Lung (tissue), 12 donors: ENCODE measurements around the gene IPO5. TPM values are rescaled to one million over a fixed set of nuclear protein-coding genes. Genes with fewer than 3 reads are reported as not detected.
"Not testable (repeated sequence)": the region's sequence is repeated elsewhere in the genome, so short reads cannot be mapped to it uniquely, and the experiment has no call there.

Experiments
- ATAC-seq: fragments of 200-7000 bp; cut with Tn5 transposase; one replicate; pipeline ENCODE4 v1.9.1; 2020; ENCODE audit warnings: moderate number of reproducible peaks; ENCODE audit not compliant: insufficient read depth, low FRiP score
- DNase-seq, 3 donors: peaks; one replicate each; pipeline ENCODE4 v3.0.0-alpha.2; 2013 to 2017
- H3K27ac ChIP-seq, 2 donors: one replicate each; pipeline ENCODE4 v1.5.1; 2013; ENCODE audit warnings: mild to moderate bottlenecking in 2 of 2, moderate library complexity in 2 of 2, control low read depth in 1 of 2, inconsistent platforms in 1 of 2, low read depth in 1 of 2, low read length in 1 of 2
- H3K27me3 ChIP-seq, 3 donors: one replicate each; pipeline ENCODE4 v1.5.1; 2013; ENCODE audit warnings: low read length in 2 of 3; ENCODE audit not compliant: control insufficient read depth in 3 of 3, insufficient read depth in 3 of 3
- H3K36me3 ChIP-seq, 4 donors: one replicate each; pipeline ENCODE4 v1.5.1; 2013; ENCODE audit warnings: low read length in 4 of 4, mild to moderate bottlenecking in 1 of 4, moderate library complexity in 1 of 4; ENCODE audit not compliant: control insufficient read depth in 4 of 4, insufficient read depth in 4 of 4
- H3K4me1 ChIP-seq, 5 donors: one replicate each; pipeline ENCODE4 v1.5.1; 2013; ENCODE audit warnings: low read length in 5 of 5, mild to moderate bottlenecking in 2 of 5, moderate library complexity in 1 of 5; ENCODE audit not compliant: control insufficient read depth in 5 of 5, insufficient read depth in 5 of 5
- H3K4me3 ChIP-seq: one replicate; pipeline ENCODE4 v1.5.1; 2013; ENCODE audit warnings: mild to moderate bottlenecking, control low read depth, moderate library complexity
- H3K9ac ChIP-seq, 2 donors: one replicate each; pipeline ENCODE4 v1.5.1; 2013; ENCODE audit warnings: low read length in 2 of 2, control low read depth in 1 of 2; ENCODE audit not compliant: insufficient read depth in 1 of 2
- H3K9me3 ChIP-seq, 4 donors: one replicate each; pipeline ENCODE4 v1.5.1; 2013; ENCODE audit warnings: low read length in 3 of 4, mild to moderate bottlenecking in 1 of 4, moderate library complexity in 1 of 4; ENCODE audit not compliant: control insufficient read depth in 4 of 4, insufficient read depth in 3 of 4
- WGBS, 2 donors: extraction: QIAGEN DNeasy Blood & Tissue Kit; methylation state at CpG; one replicate each; pipeline ENCODE4 v1.1.7; 2013; 5-methylcytosine and 5-hydroxymethylcytosine counted together
- polyA plus RNA-seq, 2 donors: library from polyadenylated mRNA; stranded (reverse); fragments of 200-250 nt; gene quantifications; one replicate each; pipeline ENCODE4 v1.2.1, GENCODE V29; 2013
- total RNA-seq, 2 donors: library from RNA; depleted of rRNA in 1 of 2; stranded (reverse); fragments of >200 nt in 1 of 2; gene quantifications; one replicate each; pipeline ENCODE4 v1.2.1, GENCODE V29; 2014 to 2021
- TF ChIP-seq, protein P1 (sequence below): IDR thresholded peaks from 2 replicates; pipeline ENCODE4 v1.5.1; 2012; ENCODE audit warnings: mild to moderate bottlenecking; ENCODE audit errors: control extremely low read depth, extremely low read depth
- donor health status: control.
- donor health status: control.
- donor health status: Bipolar disorder and iron deficiency.
- donor health status: healthy.
- donor health status: DM: yes; HTN: yes; CAD: no.

IPO5 gene
- total and polyA plus RNA-seq, 4 donors: 26.7 to 137 (median 61.7) TPM

DNA sequence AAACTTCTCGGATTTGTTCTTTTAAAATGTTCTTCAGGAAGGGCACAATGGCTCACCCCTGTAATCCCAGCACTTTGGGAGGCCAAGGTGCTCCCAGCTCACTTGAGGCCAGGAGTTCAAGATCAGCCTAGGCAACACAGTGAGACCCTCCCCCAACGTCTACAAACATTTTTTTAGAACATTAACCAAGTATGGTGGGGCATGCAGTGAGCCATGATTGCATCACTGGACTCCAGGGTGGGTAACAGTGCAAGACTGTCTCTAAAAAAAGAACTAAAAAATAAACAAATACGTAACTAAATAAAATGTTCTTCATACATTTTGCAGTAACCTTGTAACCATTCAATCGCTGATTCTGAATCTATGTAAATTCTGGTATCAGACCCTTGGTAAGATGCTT is 2.1 kb upstream of the IPO5 start:
- no peaks in the 10 kb centered on the region for H3K9me3 ChIP-seq
- WGBS, 2 donors: 84 to 89% methylated on average over 4 of the region's 4 CpGs
- no peak overlapping the region for H3K9ac ChIP-seq
- no peaks in the 10 kb centered on the region for H3K36me3 ChIP-seq
- H3K4me3 ChIP-seq: no peak overlapping the region
- DNase-seq (no peak), ATAC-seq (no peak)
- H3K27me3 ChIP-seq: no peaks in the 10 kb centered on the region
- no peaks in the 10 kb centered on the region for H3K4me1 ChIP-seq
- TF ChIP-seq, protein P1, sequence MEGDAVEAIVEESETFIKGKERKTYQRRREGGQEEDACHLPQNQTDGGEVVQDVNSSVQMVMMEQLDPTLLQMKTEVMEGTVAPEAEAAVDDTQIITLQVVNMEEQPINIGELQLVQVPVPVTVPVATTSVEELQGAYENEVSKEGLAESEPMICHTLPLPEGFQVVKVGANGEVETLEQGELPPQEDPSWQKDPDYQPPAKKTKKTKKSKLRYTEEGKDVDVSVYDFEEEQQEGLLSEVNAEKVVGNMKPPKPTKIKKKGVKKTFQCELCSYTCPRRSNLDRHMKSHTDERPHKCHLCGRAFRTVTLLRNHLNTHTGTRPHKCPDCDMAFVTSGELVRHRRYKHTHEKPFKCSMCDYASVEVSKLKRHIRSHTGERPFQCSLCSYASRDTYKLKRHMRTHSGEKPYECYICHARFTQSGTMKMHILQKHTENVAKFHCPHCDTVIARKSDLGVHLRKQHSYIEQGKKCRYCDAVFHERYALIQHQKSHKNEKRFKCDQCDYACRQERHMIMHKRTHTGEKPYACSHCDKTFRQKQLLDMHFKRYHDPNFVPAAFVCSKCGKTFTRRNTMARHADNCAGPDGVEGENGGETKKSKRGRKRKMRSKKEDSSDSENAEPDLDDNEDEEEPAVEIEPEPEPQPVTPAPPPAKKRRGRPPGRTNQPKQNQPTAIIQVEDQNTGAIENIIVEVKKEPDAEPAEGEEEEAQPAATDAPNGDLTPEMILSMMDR: no peak
- no peak overlapping the region for H3K27ac ChIP-seq

DNA sequence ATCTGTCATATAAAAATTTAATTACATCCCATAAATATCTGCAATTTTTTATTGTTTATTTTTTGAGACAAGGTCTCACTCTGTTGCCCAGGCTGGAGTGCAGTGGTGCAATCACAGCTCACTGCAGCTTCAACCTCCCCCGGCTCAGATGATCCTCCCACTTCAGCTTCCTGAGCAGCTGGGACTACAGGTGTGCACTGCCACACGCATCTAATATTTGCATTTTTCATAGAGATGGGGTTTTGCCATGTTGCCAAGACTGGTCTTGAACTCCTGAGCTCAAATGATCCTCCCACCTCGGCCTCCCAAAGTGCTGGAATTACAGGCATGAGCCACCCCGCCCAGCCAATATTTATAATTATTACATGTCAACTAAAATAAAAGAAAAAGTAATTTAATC is 644 bp upstream of the IPO5 start:
- H3K27me3 ChIP-seq, H3K4me3 ChIP-seq, H3K9ac ChIP-seq, H3K4me1 ChIP-seq, H3K27ac ChIP-seq, ATAC-seq, H3K36me3 ChIP-seq, DNase-seq, H3K9me3 ChIP-seq: not testable (repeated sequence)
- WGBS, 2 donors: 76 to 85% methylated on average over 4 of the region's 4 CpGs

DNA sequence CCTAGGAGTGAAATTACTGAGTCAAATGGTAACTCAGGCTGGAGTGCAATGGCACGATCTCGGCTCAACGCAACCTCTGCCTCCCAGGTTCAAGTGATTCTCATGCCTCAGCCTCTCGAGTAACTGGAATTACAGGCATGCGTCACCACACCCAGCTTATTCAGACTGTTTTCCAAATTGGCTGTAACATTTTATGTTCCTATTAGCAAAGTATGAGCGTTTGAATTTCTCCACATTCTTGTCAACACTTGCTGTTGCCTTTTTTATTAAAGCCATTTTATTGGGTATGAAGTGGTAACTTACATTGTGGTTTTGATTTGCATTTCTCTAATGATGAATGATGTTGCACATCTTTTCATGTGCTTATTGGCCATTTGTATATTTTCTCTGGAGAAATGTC is 7.9 kb downstream of the IPO5 start:
- Histone ChIP-seq H3K9ac (no peak overlapping the region), H3K27ac (no peak overlapping the region), H3K4me1 (no peaks in the 10 kb centered on the region), H3K9me3 (peaks cover 0 to 1% (median 0%) of the 10 kb centered on the region in 4 donors), H3K36me3 (no peaks in the 10 kb centered on the region), H3K27me3 (no peaks in the 10 kb centered on the region), H3K4me3 (no peak overlapping the region)
- no peak for ATAC-seq
- DNase-seq: no peak
- WGBS, 2 donors: 73 to 87% methylated on average over 6 of the region's 6 CpGs
- TF ChIP-seq, protein P1: no peak

DNA sequence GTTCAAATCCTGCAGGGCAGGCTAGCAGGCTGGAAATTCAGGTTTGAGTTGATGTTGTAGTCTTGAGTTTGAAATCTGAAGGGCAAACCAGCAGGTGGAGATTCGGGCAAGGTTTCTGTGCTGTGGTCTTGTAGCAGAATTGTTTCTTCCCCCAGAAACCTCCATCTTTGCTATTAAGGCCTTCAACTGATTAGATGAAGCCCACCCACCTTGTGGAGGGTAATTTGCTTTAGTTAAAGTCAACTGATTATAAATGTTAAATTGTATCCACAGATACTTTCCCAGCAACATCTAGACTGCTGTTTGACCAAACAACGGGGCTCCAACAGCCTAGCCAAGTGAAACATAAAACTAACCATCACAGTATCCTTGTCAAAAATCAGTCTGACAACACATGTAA is 9.4 kb downstream of the IPO5 start:
- WGBS, 2 donors: 93 to 95% methylated on average over 2 of the region's 2 CpGs
- H3K4me3 ChIP-seq: no peak overlapping the region
- no peak for ATAC-seq
- no peaks in the 10 kb centered on the region for H3K36me3 ChIP-seq
- TF ChIP-seq, protein P1: no peak
- no peak overlapping the region for H3K27ac ChIP-seq
- DNase-seq: no peak
- no peak overlapping the region for H3K9ac ChIP-seq
- peaks cover 0 to 1% (median 0%) of the 10 kb centered on the region in 4 donors for H3K9me3 ChIP-seq
- no peaks in the 10 kb centered on the region for H3K4me1 ChIP-seq
- H3K27me3 ChIP-seq: no peaks in the 10 kb centered on the region
